Osteoblast (primary cell): ENCODE data around the gene OPTN. TPM values are rescaled to one million over a fixed set of nuclear protein-coding genes. Genes with fewer than 3 reads are reported as not detected.

Experiments used
- DNase-seq: peaks from one replicate; pipeline ENCODE4 v3.0.0; 2011; ENCODE audit warnings: low spot score, mixed read lengths; ENCODE audit not compliant: insufficient read length; ENCODE audit errors: missing footprints
- H2AFZ ChIP-seq: 2 replicates; pipeline ENCODE4 v1.6.0; 2011; ENCODE audit warnings: mild to moderate bottlenecking, low read length
- H3K27ac ChIP-seq: 2 replicates; pipeline ENCODE4 v1.5.1; 2011; ENCODE audit warnings: mild to moderate bottlenecking, low read depth, low read length, moderate library complexity
- H3K27me3 ChIP-seq: 2 replicates; pipeline ENCODE4 v1.6.0; 2012; ENCODE audit warnings: mild to moderate bottlenecking, control low read depth, inconsistent platforms, low read length, moderate library complexity; ENCODE audit not compliant: insufficient read depth
- H3K36me3 ChIP-seq: 2 replicates; pipeline ENCODE4 v1.5.1; 2011; ENCODE audit warnings: mild to moderate bottlenecking, low read length, control low read depth, moderate library complexity; ENCODE audit not compliant: insufficient read depth
- H3K4me1 ChIP-seq: 2 replicates; pipeline ENCODE4 v1.5.1; 2011; ENCODE audit warnings: mild to moderate bottlenecking, low read length, control low read depth, moderate library complexity; ENCODE audit not compliant: insufficient read depth
- H3K4me2 ChIP-seq: 2 replicates; pipeline ENCODE4 v1.6.0; 2011; ENCODE audit warnings: mild to moderate bottlenecking, low read length; ENCODE audit not compliant: insufficient read depth
- H3K4me3 ChIP-seq: fragments of 200-600 bp; sonication (generic); 3 replicates; pipeline ENCODE4 v1.5.1; 2012; ENCODE audit warnings: mild to moderate bottlenecking, low read length, inconsistent platforms; ENCODE audit not compliant: insufficient read depth
- H3K79me2 ChIP-seq: 2 replicates; pipeline ENCODE4 v1.6.0; 2012; ENCODE audit warnings: mild to moderate bottlenecking, low read length, control low read depth, inconsistent platforms; ENCODE audit not compliant: insufficient read depth
- H3K9me3 ChIP-seq: 2 replicates; pipeline ENCODE4 v1.5.1; 2011; ENCODE audit warnings: low read depth, low read length, control low read depth
- H4K20me1 ChIP-seq: 2 replicates; pipeline ENCODE4 v1.6.0; 2012; ENCODE audit warnings: mild to moderate bottlenecking, low read length, control low read depth; ENCODE audit not compliant: insufficient read depth
- CTCF ChIP-seq: IDR thresholded peaks from 2 replicates; pipeline ENCODE4 v1.5.1; 2011; ENCODE audit warnings: mild to moderate bottlenecking, low read depth, low read length, moderate library complexity; ENCODE audit errors: extremely low read depth
- total RNA-seq: library from RNA; depleted of rRNA; stranded (reverse); fragments of >200 nt; gene quantifications from 2 replicates; pipeline ENCODE4 v1.2.3, GENCODE V29; 2012

Gene OPTN
- total RNA-seq, 1 donor, result 140 TPM

- H3K4me3 ChIP-seq, result no peak overlapping the region
- peaks cover 53% of the 10 kb centered on the region for H3K36me3 ChIP-seq
- no peak overlapping the region for H2AFZ ChIP-seq
- no peaks in the 10 kb centered on the region for H4K20me1 ChIP-seq
- H3K27ac ChIP-seq, result no peak overlapping the region
- no peak for DNase-seq
- no peaks in the 10 kb centered on the region for H3K27me3 ChIP-seq
- no peaks in the 10 kb centered on the region for H3K4me1 ChIP-seq
- no peaks in the 10 kb centered on the region for H3K9me3 ChIP-seq
- no peak for TF ChIP-seq CTCF
- H3K79me2 ChIP-seq, result no peaks in the 10 kb centered on the region
- H3K4me2 ChIP-seq, result no peak overlapping the region
These were observed 40.7 kb downstream of the OPTN start for GRCh38 chr10:13140627-13141190.

DNA sequence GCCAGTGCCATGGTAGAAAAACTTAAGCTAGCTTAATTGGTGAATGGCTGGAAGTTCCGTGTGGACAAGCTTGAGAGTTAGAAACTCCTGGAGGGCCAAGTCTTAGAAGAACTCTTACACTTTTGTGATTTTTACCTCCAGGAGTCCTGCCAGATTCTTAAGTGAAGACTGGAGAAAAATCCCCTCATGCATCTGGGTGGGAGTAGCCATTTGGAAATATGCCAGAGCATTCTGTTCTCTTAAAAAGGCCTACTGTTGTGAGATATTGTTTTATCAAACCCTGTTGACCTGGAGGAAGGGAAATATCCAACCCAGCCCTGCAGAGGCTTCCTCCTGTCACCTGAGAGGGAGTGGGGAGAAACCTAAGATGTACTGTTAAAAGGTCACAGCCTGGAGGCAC lies 43.8 kb downstream of the OPTN start:
- Histone ChIP-seq H3K4me1 (no peaks in the 10 kb centered on the region), H2AFZ (no peak overlapping the region), H3K27ac (no peak overlapping the region), H4K20me1 (no peaks in the 10 kb centered on the region), H3K4me2 (no peak overlapping the region), H3K27me3 (no peaks in the 10 kb centered on the region), H3K79me2 (no peaks in the 10 kb centered on the region), H3K36me3 (peaks cover 31% of the 10 kb centered on the region), H3K9me3 (no peaks in the 10 kb centered on the region), H3K4me3 (no peak overlapping the region)
- TF ChIP-seq CTCF, result no peak
- no peak for DNase-seq

- no peaks in the 10 kb centered on the region for H3K79me2 ChIP-seq
- no peaks in the 10 kb centered on the region for H4K20me1 ChIP-seq
- no peak for DNase-seq
- H2AFZ ChIP-seq, result no peak overlapping the region
- H3K36me3 ChIP-seq, result peaks cover 27% of the 10 kb centered on the region
- H3K27me3 ChIP-seq, result no peaks in the 10 kb centered on the region
- no peak overlapping the region for H3K4me3 ChIP-seq
- TF ChIP-seq CTCF, result no peak
- H3K4me1 ChIP-seq, result no peaks in the 10 kb centered on the region
- H3K4me2 ChIP-seq, result no peak overlapping the region
- H3K9me3 ChIP-seq, result no peaks in the 10 kb centered on the region
- no peak overlapping the region for H3K27ac ChIP-seq
These were observed 44.9 kb downstream of the OPTN start for GRCh38 chr10:13144814-13145213.

DNA sequence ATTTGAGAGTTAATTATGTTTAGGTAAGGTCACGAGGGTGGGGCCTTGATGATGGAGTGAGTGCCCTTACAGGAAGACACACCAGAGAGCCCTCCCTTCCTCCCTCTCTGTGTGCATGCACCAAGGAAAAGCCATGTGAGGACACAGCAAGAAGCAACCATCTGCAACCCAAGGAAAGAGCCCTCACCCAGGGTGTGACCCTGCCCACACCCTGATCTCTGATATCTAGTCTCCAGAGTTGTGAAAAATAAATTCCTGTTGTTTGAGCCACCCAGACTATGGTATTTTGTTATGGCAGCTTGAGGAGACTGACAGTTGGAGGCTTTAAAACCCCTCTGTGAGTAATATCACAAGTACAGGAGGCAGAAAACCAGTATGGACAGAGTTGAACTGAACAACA lies 46.4 kb downstream of the OPTN start:
- no peaks in the 10 kb centered on the region for H3K27me3 ChIP-seq
- no peaks in the 10 kb centered on the region for H4K20me1 ChIP-seq
- no peak overlapping the region for H3K27ac ChIP-seq
- no peak for DNase-seq
- H3K36me3 ChIP-seq, result peaks cover 18% of the 10 kb centered on the region
- no peaks in the 10 kb centered on the region for H3K9me3 ChIP-seq
- TF ChIP-seq CTCF, result no peak
- no peak overlapping the region for H2AFZ ChIP-seq
- no peak overlapping the region for H3K4me2 ChIP-seq
- no peak overlapping the region for H3K4me3 ChIP-seq
- H3K4me1 ChIP-seq, result no peaks in the 10 kb centered on the region
- H3K79me2 ChIP-seq, result no peaks in the 10 kb centered on the region
